C4-2B (cell line): ENCODE results near the gene MKRN1.

Source experiments
- H3K27ac ChIP-seq: fragments of 450-650 bp; 2 replicates; pipeline ENCODE4 v1.5.1; 2017
- ZFX ChIP-seq: fragments of 450-650 bp; IDR thresholded peaks from 2 replicates; pipeline ENCODE4 v1.6.1; 2017
- TF ChIP-seq, protein P1 (sequence below): fragments of 450-650 bp; conservative IDR thresholded peaks from 2 replicates; pipeline ENCODE4 v1.5.1; 2017; ENCODE audit warnings: mild to moderate bottlenecking

The MKRN1 gene

DNA sequence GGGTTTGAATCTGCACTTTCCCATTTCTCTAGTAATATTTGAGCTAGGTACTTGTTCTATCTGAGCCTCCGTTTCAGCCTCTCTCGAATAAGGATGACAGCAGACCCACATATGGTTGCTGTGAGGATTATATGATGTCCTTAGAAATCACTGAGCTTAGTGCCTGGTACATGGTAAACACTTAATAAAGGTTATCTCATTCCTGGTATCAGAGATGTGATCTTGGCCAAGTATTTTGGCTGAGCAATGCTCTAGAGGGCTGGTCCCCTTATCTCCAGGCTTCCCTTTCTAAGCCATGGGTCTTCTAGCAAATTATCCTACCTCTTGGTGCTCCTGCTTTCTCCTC is 407 bp upstream of the MKRN1 start:
- H3K27ac ChIP-seq, result peak overlapping the region; percentile 84
- no peak for TF ChIP-seq ZFX
- TF ChIP-seq, protein P1, sequence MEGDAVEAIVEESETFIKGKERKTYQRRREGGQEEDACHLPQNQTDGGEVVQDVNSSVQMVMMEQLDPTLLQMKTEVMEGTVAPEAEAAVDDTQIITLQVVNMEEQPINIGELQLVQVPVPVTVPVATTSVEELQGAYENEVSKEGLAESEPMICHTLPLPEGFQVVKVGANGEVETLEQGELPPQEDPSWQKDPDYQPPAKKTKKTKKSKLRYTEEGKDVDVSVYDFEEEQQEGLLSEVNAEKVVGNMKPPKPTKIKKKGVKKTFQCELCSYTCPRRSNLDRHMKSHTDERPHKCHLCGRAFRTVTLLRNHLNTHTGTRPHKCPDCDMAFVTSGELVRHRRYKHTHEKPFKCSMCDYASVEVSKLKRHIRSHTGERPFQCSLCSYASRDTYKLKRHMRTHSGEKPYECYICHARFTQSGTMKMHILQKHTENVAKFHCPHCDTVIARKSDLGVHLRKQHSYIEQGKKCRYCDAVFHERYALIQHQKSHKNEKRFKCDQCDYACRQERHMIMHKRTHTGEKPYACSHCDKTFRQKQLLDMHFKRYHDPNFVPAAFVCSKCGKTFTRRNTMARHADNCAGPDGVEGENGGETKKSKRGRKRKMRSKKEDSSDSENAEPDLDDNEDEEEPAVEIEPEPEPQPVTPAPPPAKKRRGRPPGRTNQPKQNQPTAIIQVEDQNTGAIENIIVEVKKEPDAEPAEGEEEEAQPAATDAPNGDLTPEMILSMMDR, result no peak

DNA sequence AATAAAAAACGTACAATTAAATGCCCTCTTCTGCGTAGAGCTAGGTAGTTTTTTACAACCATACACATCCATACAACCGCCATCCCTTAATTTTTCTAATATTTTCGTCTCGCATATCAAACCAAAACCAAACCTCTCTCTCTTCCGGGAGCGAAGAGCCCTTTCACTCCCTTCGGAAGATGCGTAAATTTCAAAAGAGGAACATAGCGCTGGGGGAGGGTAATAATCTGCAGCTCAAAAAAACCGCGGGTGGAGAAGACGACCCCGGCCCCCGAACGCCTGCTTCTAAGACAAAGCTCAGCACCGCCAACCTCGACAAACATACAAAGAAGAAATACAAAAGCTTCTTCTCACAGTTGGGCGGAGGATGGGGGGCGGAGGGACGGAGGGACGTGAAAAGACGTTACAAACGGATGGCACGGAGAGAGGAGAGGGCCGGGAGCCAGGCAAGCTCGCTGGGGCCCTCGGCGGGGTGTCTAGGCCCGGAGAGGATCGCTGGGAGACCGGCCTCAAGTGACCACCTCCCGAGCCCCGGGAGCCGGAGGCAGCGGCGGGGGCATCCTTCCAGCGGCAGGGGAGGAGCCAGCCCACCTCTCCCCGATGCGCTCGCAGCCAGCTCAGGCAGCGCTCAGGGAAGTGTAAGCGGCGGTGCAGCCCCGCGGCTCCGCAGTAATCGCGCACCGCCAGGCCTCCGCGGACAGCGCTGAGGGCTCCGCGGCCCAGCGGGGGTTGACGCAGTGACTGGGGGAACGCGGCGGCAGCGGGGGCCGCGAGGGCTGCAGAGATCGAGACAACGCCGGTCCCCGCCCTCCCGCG is 851 bp downstream of the MKRN1 start:
- H3K27ac ChIP-seq, result peak overlapping the region; percentile 84
- TF ChIP-seq, protein P1, result no peak
- peak; percentile 95; the same call in 1 of the 2 replicates for TF ChIP-seq ZFX

DNA sequence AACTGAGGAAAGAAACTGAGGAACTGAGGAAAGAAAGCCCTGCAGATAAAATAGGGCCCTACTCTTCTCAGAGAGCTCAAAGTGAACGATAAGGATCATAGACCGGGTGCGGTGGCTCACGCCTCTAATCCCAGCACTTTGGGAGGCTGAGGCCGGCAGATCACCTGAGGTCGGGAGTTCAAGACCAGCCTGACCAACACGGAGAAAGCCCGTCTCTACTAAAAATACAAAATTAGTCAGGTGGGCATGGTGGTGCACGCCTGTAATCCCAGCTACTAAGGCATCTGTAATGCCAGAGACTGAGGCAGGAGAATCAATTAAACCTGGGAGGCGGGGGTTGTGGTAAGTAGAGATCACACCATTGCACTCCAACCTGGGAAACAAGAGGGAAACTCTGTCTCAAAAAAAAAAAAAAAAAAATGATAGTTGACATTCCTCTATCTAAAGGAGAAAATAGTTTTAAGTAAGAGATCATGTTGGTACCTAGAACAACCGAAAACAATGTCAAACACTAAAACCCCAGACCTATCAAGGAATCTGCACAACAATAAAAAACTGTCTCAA is 2.5 kb downstream of the MKRN1 start:
- TF ChIP-seq, protein P1, result no peak
- no peak for TF ChIP-seq ZFX
- no peak overlapping the region; the same call in 1 of the 2 replicates for H3K27ac ChIP-seq

- no peak for TF ChIP-seq ZFX
- TF ChIP-seq, protein P1, result peak; percentile 90
- H3K27ac ChIP-seq, result no peak overlapping the region; the same call in 1 of the 2 replicates
Observed at GRCh38 chr7:140475747-140476333, 3.5 kb downstream of the MKRN1 start.

DNA sequence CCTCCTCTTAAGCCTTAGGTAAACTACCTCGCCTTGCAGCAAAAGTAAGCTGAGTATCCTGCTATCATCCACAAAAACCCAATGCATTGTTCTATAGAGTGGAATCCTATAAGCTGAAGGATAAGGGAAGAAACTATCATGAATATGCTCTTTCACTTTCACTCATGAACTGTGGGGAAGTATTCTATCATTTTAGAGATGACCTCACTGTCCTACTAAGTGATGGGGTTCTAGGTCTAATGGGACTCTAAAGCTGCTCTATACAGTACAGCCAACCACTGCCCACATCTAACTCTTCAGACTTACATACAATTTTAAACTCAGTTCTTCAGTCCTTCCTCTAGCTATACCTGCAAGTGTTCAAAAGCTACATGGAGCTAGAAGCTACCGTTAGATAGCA is 16.2 kb downstream of the MKRN1 start:
- H3K27ac ChIP-seq, result no peak overlapping the region
- TF ChIP-seq ZFX, result no peak
- TF ChIP-seq, protein P1, result no peak

GRCh38 chr7:140458916-140459315 is 20.4 kb downstream of the MKRN1 start:
- TF ChIP-seq ZFX, result no peak
- TF ChIP-seq, protein P1, result no peak

GRCh38 chr7:140458201-140458600 is 21.1 kb downstream of the MKRN1 start:
- no peak for TF ChIP-seq ZFX
- TF ChIP-seq, protein P1, result no peak
- no peak overlapping the region for H3K27ac ChIP-seq

More at GRCh38 chr7:140458916-140459315, 20.4 kb downstream of the MKRN1 start:
- no peak overlapping the region for H3K27ac ChIP-seq
